ENCODE measurements around the gene PARP2.

DNA sequence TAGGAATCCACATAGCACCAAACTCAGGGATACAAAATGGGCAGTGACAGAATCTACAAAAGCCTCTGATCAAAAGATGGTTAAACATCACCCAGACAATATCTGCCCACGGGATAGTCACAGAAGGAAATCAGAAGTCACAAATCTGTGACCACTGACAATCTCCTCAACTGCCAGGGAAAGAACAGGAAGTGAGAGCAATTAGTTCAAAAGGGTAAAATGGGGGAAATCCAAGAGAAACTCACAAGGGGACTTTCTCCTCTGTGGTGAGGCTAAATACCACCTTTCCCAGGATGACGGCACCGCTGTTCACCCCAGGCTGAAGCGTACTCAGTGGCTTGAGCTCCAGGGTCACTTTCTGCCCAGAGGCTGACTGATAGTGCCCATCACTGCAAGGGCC, 48.4 kb upstream of the PARP2 start:
- TF ChIP-seq, protein P1, sequence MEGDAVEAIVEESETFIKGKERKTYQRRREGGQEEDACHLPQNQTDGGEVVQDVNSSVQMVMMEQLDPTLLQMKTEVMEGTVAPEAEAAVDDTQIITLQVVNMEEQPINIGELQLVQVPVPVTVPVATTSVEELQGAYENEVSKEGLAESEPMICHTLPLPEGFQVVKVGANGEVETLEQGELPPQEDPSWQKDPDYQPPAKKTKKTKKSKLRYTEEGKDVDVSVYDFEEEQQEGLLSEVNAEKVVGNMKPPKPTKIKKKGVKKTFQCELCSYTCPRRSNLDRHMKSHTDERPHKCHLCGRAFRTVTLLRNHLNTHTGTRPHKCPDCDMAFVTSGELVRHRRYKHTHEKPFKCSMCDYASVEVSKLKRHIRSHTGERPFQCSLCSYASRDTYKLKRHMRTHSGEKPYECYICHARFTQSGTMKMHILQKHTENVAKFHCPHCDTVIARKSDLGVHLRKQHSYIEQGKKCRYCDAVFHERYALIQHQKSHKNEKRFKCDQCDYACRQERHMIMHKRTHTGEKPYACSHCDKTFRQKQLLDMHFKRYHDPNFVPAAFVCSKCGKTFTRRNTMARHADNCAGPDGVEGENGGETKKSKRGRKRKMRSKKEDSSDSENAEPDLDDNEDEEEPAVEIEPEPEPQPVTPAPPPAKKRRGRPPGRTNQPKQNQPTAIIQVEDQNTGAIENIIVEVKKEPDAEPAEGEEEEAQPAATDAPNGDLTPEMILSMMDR (conservative IDR thresholded peaks at IDR 0.05; ENCODE audit: low read depth, low read length) = no peak
- TF ChIP-seq EZH2 (IDR thresholded peaks at IDR 0.05; ENCODE audit: low read length, unreplicated experiment) = no peak
- TF ChIP-seq EZH2phosphoT487 (IDR thresholded peaks at IDR 0.05; ENCODE audit: borderline replicate concordance, low read length) = no peak

Data from PC-3 (cell line).